ENCODE results near the gene CNTNAP5.

CNTNAP5 gene

DNA sequence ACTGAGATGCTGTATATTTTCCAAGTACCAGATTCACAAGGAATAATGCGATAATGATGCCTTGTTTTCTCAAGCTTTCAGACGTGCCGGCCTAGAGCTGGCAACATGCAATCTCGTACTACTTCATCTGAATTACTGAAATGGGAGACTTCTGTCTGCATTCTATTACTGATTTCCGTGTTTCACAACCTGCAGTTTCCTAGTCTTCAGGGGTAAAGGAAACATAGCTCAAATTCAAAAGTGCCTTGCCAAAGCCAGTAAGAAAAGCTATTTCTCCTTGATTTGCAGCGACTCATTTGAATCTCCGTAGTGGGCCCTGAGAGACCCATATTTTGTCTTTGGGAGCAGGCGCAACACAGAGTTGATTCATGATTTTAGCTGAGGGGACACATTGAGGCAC lies 289.0 kb downstream of the CNTNAP5 start:
- Histone ChIP-seq H3K27me3 (ENCODE audit: control insufficient read depth, insufficient read depth, low read length) (no peaks in the 10 kb centered on the region), H3K9ac (no peak overlapping the region), H3K4me2 (ENCODE audit: low read length) (no peak overlapping the region), H3K36me3 (ENCODE audit: control insufficient read depth, insufficient read depth, low read length) (no peaks in the 10 kb centered on the region), H3K9me3 (ENCODE audit: control insufficient read depth, low read length) (no peaks in the 10 kb centered on the region), H3K4me3 (ENCODE audit: low read depth, low read length) (no peak overlapping the region), H3K4me1 (no peaks in the 10 kb centered on the region), H3K27ac (no peak overlapping the region), H3K79me2 (no peaks in the 10 kb centered on the region), H2AFZ (no peak overlapping the region)
- TF ChIP-seq CTCF (IDR thresholded peaks at IDR 0.05), result no peak

DNA sequence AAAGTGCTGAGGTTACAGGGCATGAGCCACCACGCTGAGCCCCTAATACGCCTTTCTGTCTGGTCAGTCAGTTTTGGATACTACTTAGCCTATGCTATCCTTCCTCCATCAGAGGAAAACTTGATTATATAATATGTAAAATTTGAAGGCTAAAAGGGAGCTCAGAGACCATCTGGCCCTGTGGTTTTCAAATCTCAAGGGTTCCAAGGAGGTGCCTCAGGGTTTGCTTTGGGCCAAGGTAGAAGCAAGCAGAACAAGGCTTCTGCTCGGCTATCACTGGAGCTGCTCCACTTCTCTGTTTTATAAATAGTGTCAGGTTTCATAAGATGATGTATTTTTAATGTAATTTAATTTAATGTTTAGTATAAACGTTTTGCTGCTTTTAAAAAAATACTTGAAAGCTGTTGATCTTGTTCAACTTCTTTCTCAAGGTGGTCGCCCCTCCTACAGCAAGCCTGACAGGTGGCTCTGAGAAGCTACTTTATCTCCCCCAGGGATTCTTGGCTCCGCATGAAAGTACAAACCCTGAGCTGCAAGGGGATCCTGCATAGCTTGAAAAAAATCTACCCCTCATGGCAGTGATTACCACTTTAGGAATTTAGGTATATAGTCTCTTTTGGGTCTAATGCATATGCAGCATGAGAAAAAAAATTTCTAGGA lies 290.3 kb downstream of the CNTNAP5 start:
- Histone ChIP-seq H3K4me1 (no peaks in the 10 kb centered on the region), H3K27ac (no peak overlapping the region), H3K9me3 (ENCODE audit: control insufficient read depth, low read length) (no peaks in the 10 kb centered on the region), H2AFZ (no peak overlapping the region), H3K4me2 (ENCODE audit: low read length) (no peak overlapping the region), H3K9ac (no peak overlapping the region), H3K27me3 (ENCODE audit: control insufficient read depth, insufficient read depth, low read length) (no peaks in the 10 kb centered on the region), H3K36me3 (ENCODE audit: control insufficient read depth, insufficient read depth, low read length) (no peaks in the 10 kb centered on the region), H3K4me3 (ENCODE audit: low read depth, low read length) (no peak overlapping the region), H3K79me2 (no peaks in the 10 kb centered on the region)
- TF ChIP-seq CTCF (IDR thresholded peaks at IDR 0.05), result no peak

- Histone ChIP-seq H3K27me3 (ENCODE audit: control insufficient read depth, insufficient read depth, low read length) (no peaks in the 10 kb centered on the region), H3K4me3 (ENCODE audit: low read depth, low read length) (no peak overlapping the region), H3K79me2 (no peaks in the 10 kb centered on the region), H3K27ac (no peak overlapping the region), H3K9me3 (ENCODE audit: control insufficient read depth, low read length) (no peaks in the 10 kb centered on the region), H3K36me3 (ENCODE audit: control insufficient read depth, insufficient read depth, low read length) (no peaks in the 10 kb centered on the region), H2AFZ (no peak overlapping the region), H3K9ac (no peak overlapping the region), H3K4me2 (ENCODE audit: low read length) (no peak overlapping the region), H3K4me1 (no peaks in the 10 kb centered on the region)
- TF ChIP-seq CTCF (IDR thresholded peaks at IDR 0.05), result no peak
These were observed 291.0 kb downstream of the CNTNAP5 start for GRCh38 chr2:124316133-124316532.

GRCh38 chr2:124316881-124317605 lies 292.0 kb downstream of the CNTNAP5 start:
- no peaks in the 10 kb centered on the region for H3K27me3 ChIP-seq (ENCODE audit: control insufficient read depth, insufficient read depth, low read length)
- no peaks in the 10 kb centered on the region for H3K79me2 ChIP-seq
- no peaks in the 10 kb centered on the region for H3K36me3 ChIP-seq (ENCODE audit: control insufficient read depth, insufficient read depth, low read length)
- H3K4me3 ChIP-seq (ENCODE audit: low read depth, low read length), result no peak overlapping the region
- no peaks in the 10 kb centered on the region for H3K4me1 ChIP-seq
- TF ChIP-seq CTCF (IDR thresholded peaks at IDR 0.05), result no peak
- H3K27ac ChIP-seq, result no peak overlapping the region
- H3K9ac ChIP-seq, result no peak overlapping the region
- no peak overlapping the region for H2AFZ ChIP-seq
- no peak overlapping the region for H3K4me2 ChIP-seq (ENCODE audit: low read length)
- H3K9me3 ChIP-seq (ENCODE audit: control insufficient read depth, low read length), result no peaks in the 10 kb centered on the region

GRCh38 chr2:124317628-124318027 lies 292.5 kb downstream of the CNTNAP5 start:
- Histone ChIP-seq H3K4me1 (no peaks in the 10 kb centered on the region), H3K27ac (no peak overlapping the region), H3K79me2 (no peaks in the 10 kb centered on the region), H3K4me3 (ENCODE audit: low read depth, low read length) (no peak overlapping the region), H3K9me3 (ENCODE audit: control insufficient read depth, low read length) (no peaks in the 10 kb centered on the region), H3K9ac (no peak overlapping the region), H3K4me2 (ENCODE audit: low read length) (no peak overlapping the region), H3K27me3 (ENCODE audit: control insufficient read depth, insufficient read depth, low read length) (no peaks in the 10 kb centered on the region), H3K36me3 (ENCODE audit: control insufficient read depth, insufficient read depth, low read length) (no peaks in the 10 kb centered on the region), H2AFZ (no peak overlapping the region)
- no peak for TF ChIP-seq CTCF (IDR thresholded peaks at IDR 0.05)
